Astrocyte (in vitro differentiated cells and primary cell): ENCODE results near the gene TRMT2A. TPM values are rescaled to one million over a fixed set of nuclear protein-coding genes. Genes with fewer than 3 reads are reported as not detected.

Experiments used
- DNase-seq: peaks from one replicate; pipeline ENCODE4 v3.0.0-alpha.2; 2010; ENCODE audit warnings: low read depth
- FAIRE-seq: peaks from 2 replicates; lab custom pipeline; 2011; peaks lifted over from hg19 to GRCh38; lab: Jason Lieb, UNC
- H2AFZ ChIP-seq: 2 replicates; pipeline ENCODE4 v1.6.0; 2012; ENCODE audit warnings: low read depth, low read length, inconsistent platforms
- H3K27ac ChIP-seq: 2 replicates; pipeline ENCODE4 v1.5.1; 2011; ENCODE audit warnings: low read depth, low read length, inconsistent platforms
- H3K27me3 ChIP-seq: 2 replicates; pipeline ENCODE4 v1.6.0; 2011; ENCODE audit warnings: low read length, inconsistent platforms; ENCODE audit not compliant: insufficient read depth
- H3K36me3 ChIP-seq: 2 replicates; pipeline ENCODE4 v1.5.1; 2011; ENCODE audit warnings: low read length, inconsistent platforms; ENCODE audit not compliant: insufficient read depth
- H3K4me1 ChIP-seq: 2 replicates; pipeline ENCODE4 v1.5.1; 2011; ENCODE audit warnings: low read length, inconsistent platforms; ENCODE audit not compliant: insufficient read depth
- H3K4me2 ChIP-seq: 2 replicates; pipeline ENCODE4 v1.6.0; 2012; ENCODE audit warnings: low read length, inconsistent platforms
- H3K4me3 ChIP-seq: 2 replicates; pipeline ENCODE4 v1.5.1; 2011; ENCODE audit warnings: low read depth, mild to moderate bottlenecking, low read length, inconsistent platforms; ENCODE audit not compliant: insufficient read depth
- H3K79me2 ChIP-seq: 2 replicates; pipeline ENCODE4 v1.6.0; 2012; ENCODE audit warnings: mild to moderate bottlenecking, low read length, inconsistent platforms; ENCODE audit not compliant: insufficient read depth
- H3K9ac ChIP-seq: 2 replicates; pipeline ENCODE4 v1.6.0; 2012; ENCODE audit warnings: mild to moderate bottlenecking, low read length, inconsistent platforms
- H3K9me3 ChIP-seq: 2 replicates; pipeline ENCODE4 v1.5.1; 2012; ENCODE audit warnings: low read depth, mild to moderate bottlenecking, low read length, inconsistent platforms; ENCODE audit not compliant: insufficient read depth
- H4K20me1 ChIP-seq: 2 replicates; pipeline ENCODE4 v1.6.0; 2012; ENCODE audit warnings: low read length, inconsistent platforms; ENCODE audit not compliant: insufficient read depth
- H3K27ac Mint-ChIP-seq: one replicate; pipeline ENCODE4 v1.8.0; 2021; ENCODE audit warnings: mild to moderate bottlenecking, mixed read lengths; ENCODE audit not compliant: unreplicated experiment
- H3K27me3 Mint-ChIP-seq: one replicate; pipeline ENCODE4 v1.8.0; 2021; ENCODE audit warnings: low read depth, mixed read lengths; ENCODE audit not compliant: unreplicated experiment
- H3K36me3 Mint-ChIP-seq: one replicate; pipeline ENCODE4 v1.8.0; 2021; ENCODE audit warnings: low read depth, mixed read lengths; ENCODE audit not compliant: unreplicated experiment
- H3K4me1 Mint-ChIP-seq: one replicate; pipeline ENCODE4 v1.8.0; 2021; ENCODE audit warnings: low read depth, mixed read lengths; ENCODE audit not compliant: unreplicated experiment
- H3K4me3 Mint-ChIP-seq: one replicate; pipeline ENCODE4 v1.8.0; 2021; ENCODE audit warnings: mild to moderate bottlenecking, moderate library complexity, mixed read lengths; ENCODE audit not compliant: unreplicated experiment
- H3K9me3 Mint-ChIP-seq: one replicate; pipeline ENCODE4 v1.8.0; 2021; ENCODE audit warnings: mild to moderate bottlenecking, mixed read lengths; ENCODE audit not compliant: unreplicated experiment
- CTCF ChIP-seq: IDR thresholded peaks from 2 replicates; pipeline ENCODE4 v1.5.1; 2011; ENCODE audit warnings: low read depth, mild to moderate bottlenecking, inconsistent platforms, low read length, moderate library complexity; ENCODE audit not compliant: insufficient read depth
- EZH2 ChIP-seq: IDR thresholded peaks from 2 replicates; pipeline ENCODE4 v1.6.1; 2012; ENCODE audit warnings: mild to moderate bottlenecking, low read length, inconsistent platforms; ENCODE audit not compliant: insufficient read depth
- total RNA-seq: library from RNA; stranded (reverse); gene quantifications from 2 replicates; pipeline ENCODE4 v1.2.1, GENCODE V29; 2021

TRMT2A gene
- total RNA-seq, 1 donor from 2014 or later, result 32.9 TPM

DNA sequence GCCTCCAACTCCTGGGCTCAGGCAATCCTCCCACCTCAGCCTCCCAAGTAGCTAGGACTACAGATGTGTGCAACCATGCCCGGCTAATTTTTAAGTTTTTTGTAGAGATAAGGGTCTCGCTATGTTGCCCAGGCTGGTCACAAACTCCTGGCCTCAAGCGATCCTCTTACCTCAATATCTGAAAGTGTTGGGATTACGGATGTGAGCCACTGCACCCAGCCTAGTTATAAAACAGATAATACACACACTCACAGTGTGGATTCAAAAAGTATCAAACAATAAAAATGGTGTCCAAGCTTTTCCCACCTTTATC, 34.2 kb upstream of the TRMT2A start:
- no peak for DNase-seq
- H3K4me1 Mint-ChIP-seq, result peaks cover 4% of the 10 kb centered on the region
- H3K27ac Mint-ChIP-seq, result peak overlapping the region; percentile 7
- Histone ChIP-seq H3K9me3 (no peaks in the 10 kb centered on the region), H3K27me3 (no peaks in the 10 kb centered on the region), H3K36me3 (no peaks in the 10 kb centered on the region), H3K9ac (no peak overlapping the region), H3K4me3 (no peak overlapping the region), H3K4me2 (no peak overlapping the region), H3K4me1 (no peaks in the 10 kb centered on the region), H3K27ac (no peak overlapping the region), H3K79me2 (no peaks in the 10 kb centered on the region), H4K20me1 (peaks cover 3% of the 10 kb centered on the region), H2AFZ (no peak overlapping the region)
- H3K36me3 Mint-ChIP-seq, result peaks cover 3% of the 10 kb centered on the region
- H3K4me3 Mint-ChIP-seq, result no peak overlapping the region
- FAIRE-seq, result no peak
- TF ChIP-seq CTCF, result no peak
- no peak for TF ChIP-seq EZH2
- H3K9me3 Mint-ChIP-seq, result no peaks in the 10 kb centered on the region
- peaks cover 2% of the 10 kb centered on the region for H3K27me3 Mint-ChIP-seq

DNA sequence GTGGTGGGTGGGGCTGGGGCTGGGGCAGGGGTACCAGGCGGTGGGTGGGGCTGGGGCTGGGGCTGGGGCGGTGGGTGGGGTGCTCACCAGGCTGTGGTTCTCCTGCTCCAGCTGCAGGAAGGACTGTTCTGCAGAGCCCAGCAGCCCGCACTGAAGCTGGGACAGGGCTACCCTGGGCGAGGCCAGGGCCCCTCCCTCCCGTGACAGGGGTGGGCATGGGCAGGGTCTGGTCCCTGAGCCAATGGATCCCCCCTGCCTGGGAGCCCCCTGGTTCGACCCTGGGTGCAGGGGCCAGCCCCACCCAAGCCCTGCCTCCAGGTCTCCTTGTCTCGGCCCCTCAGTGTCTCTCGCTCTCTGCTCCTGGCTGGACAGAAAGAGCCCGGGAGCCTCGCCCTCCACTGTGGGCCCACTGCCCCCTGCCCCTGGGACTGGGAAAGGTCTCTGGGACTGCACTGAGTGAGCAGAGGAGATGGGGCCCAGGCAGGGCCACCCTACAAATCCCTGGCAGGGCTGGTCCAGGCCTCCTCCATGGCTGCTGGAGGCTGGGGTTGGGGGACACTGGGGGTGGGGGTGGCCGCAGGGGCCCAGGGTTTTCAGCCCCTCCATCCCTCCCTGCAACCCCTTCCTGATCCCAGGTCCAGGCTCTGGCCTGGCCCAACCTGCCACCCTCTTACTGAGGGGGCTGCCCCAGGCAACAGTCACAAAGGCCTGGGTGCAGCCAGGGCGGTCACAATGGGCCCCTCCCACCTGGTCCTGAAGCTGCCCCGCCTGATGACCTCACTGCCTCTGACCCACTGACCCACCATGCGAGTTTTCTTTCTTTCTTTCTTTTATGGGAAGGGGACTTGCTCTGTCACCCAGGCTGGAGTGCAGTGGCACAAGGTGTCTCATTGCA, 33.6 kb upstream of the TRMT2A start, which contains the start of gene CCDC188:
Gene CCDC188 (minus strand): TSS at position 675 of the 895 bp plus-strand sequence. CDS start 69 bp downstream, at position 606.
- Mint-ChIP-seq H3K4me3 (no peak within 1 kb of the TSS), H3K27ac (peak within 1 kb of the TSS; percentile 7), H3K27me3 (peaks cover 2% of the 10 kb centered on the region), H3K36me3 (peaks cover 3% of the 10 kb centered on the region), H3K4me1 (peaks cover 4% of the 10 kb centered on the region), H3K9me3 (no peaks in the 10 kb centered on the region)
- Histone ChIP-seq H3K79me2 (no peaks in the 10 kb centered on the region), H3K27ac (no peak within 1 kb of the TSS), H2AFZ (no peak within 1 kb of the TSS), H3K9ac (no peak within 1 kb of the TSS), H3K4me2 (no peak within 1 kb of the TSS), H3K4me1 (no peaks in the 10 kb centered on the region), H4K20me1 (peaks cover 3% of the 10 kb centered on the region), H3K36me3 (no peaks in the 10 kb centered on the region), H3K9me3 (no peaks in the 10 kb centered on the region), H3K27me3 (no peaks in the 10 kb centered on the region), H3K4me3 (no peak within 1 kb of the TSS)
- DNase-seq, result no peak
- TF ChIP-seq EZH2, result no peak
- TF ChIP-seq CTCF, result no peak
- no peak for FAIRE-seq
